ENCODE measurements around the gene EPB41L2.

EPB41L2 gene

DNA sequence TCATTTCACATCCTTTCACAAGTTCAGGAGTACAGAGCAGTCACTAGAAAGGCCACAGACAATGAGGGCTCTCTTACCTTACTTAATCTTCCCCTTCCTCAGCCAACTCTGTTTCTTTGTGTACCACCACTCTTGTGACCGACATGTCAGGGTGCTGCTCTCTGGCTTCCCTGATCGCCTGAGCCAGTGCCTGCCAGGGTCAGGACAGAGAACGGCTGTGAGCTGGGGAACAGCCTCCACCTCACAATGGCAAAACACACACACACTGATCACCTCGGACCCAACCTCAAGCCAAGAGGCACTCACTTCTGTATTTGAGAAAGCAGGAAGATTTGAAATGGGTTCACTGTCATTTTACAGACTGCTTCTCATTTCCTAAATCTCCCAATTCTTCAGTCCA is 205.0 kb downstream of the EPB41L2 start:
- no peak for DNase-seq

DNA sequence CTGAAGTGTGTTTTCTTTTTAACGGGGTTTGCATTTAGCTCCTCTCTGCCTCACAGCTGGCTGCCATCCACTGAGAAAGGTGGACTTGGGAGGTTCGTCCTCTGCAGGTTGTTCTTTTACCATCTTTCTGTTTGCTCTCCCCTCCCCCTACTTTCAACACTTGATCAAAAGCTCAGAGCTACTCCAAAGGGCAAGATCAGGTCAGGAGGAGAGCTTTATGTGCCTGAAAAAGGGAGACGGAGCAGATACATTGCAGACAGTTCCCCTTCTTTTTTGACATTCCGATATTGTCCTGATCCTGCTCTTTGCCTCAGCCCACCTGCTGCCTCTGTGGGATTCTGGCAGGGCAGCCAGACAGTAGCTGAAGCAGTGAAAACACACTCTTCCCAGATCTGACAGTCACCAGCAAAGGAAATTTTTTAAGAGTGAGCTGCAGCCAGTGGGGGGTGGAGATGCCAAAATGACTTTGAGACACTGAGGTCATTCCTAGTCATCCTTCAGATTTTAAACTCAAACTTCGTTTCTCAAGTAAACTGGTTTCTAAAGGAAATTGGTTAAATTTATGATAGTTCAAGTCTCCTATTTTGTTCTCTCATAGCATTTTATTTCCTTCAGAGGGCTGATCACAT is 209.4 kb downstream of the EPB41L2 start:
- no peak for DNase-seq

- no peak for DNase-seq
These were observed 210.0 kb downstream of the EPB41L2 start for GRCh38 chr6:130852844-130853554.

- no peak for DNase-seq
These were observed 212.0 kb downstream of the EPB41L2 start for GRCh38 chr6:130851026-130851425.

GRCh38 chr6:130849594-130849993 is 213.5 kb downstream of the EPB41L2 start:
- DNase-seq, result no peak

GRCh38 chr6:130848945-130849344 is 214.1 kb downstream of the EPB41L2 start:
- DNase-seq, result peak in 1 of 2 donors; percentile 3

- no peak for DNase-seq
These were observed 215.8 kb downstream of the EPB41L2 start for GRCh38 chr6:130847001-130847910.

DNA sequence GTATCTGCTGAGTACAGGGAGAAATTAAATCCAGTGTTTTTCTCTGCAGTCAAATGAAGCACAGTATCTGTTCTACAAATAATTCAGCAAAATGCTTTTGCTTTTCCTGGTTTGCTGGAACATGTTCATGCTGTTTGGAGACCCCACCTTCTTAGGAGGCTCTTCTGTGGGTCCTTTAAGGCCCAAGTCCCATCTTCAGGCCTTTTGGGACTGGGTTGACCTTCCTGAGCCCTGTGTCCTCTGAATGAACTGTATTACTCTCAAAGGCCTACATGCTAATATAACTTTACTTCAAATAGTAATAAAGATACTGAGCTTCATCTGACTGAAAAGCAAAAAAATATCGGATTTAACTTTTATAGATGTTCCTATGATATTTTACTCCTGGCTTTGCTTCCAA is 216.5 kb downstream of the EPB41L2 start:
- DNase-seq, result no peak

- no peak for DNase-seq
These were observed 219.3 kb downstream of the EPB41L2 start for GRCh38 chr6:130843575-130844320.

DNA sequence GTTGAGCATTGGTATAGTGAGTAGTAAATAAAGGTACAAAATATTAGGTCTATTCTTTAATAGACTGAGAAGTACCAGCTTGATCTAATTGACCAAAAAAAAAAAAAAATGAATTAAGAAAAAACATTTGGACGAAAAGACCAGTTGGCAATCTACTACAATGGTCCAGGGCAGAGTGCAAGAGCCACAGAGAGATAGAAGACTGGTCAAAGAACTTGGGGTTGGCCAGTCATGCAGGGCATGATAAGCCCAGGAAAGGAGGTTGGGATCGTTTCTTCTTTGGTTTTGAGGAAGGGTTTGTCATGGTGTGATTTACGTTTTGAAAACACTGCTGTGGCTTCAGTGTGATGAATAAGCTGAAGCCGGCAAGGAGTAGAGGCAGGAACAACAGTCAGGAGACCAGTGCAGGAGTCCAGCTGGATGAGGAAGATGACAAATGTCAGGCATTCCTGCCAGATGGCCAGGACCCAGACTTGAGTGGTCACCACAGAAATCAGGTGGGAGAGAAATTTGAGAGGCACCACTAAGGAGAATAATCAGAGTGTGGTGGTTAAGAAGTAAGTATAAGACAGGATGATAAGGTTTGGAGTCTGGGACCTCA is 221.8 kb downstream of the EPB41L2 start:
- DNase-seq, result no peak

DNA sequence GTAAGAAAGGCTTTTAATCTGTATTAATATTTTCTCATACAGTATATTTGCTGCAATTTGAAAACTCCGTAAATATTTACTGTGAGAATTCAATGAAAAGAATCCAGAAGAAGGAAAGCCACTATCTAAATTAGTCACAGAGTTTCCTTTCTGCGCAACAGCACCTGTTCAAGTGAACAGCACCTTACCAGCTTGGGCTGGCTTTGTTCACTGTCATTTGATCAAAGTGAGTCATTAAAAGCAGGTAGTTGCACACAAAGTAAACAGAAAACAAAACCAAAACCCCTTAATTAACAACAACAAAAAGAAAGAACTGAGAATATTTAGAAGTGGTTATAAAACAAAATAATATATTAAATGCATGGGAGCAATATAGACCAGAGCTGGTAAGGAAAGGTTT is 223.0 kb downstream of the EPB41L2 start:
- no peak for DNase-seq

- DNase-seq, result no peak
These were observed 223.7 kb downstream of the EPB41L2 start for GRCh38 chr6:130839379-130839778.

DNA sequence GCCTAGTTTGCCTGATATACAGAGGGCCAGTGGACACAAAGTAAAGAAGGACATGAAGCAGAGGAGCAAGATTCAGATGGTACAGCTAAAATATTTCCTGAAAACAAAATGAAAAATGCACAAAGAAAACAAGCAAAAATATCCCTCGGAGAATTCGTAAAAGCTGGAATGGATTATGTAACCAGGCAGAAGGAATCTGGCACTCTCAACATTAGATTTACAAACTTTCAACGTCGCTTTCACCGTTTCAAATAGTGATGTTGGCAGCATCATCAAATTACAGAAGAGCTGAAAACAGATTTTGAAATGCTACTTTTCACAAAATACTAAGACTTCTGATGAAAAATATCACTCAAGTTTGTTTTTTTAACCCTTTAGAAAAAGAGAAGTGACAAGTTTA is 224.1 kb downstream of the EPB41L2 start:
- DNase-seq, result no peak

DNA sequence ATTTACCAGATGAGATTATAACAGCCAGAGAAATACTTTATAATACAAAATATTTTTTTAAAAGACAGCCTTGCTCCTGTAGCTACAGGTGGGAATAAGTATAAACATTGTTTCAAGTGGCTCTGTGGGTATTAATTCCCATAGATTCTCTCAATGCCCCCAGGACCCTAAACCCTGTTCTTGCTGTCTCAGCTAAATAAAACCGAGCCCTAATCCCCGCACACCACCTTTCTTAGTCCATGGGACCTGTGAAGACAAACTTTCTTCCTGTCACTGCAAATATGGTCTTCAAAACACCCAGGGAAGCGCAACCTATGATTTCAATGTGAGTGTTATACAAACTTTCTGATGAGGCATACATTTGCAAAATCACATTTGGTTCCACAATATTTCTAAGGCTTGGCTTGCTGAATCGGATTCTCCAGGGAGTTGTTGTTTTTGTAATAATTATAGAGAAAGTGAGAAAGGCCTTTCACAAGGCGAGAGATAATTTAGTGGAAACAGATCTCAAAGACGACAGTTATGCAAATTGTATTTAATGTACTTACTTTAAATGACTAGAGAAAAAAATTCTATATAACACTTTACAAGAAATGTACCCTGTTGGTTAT is 224.7 kb downstream of the EPB41L2 start:
- no peak for DNase-seq

DNA sequence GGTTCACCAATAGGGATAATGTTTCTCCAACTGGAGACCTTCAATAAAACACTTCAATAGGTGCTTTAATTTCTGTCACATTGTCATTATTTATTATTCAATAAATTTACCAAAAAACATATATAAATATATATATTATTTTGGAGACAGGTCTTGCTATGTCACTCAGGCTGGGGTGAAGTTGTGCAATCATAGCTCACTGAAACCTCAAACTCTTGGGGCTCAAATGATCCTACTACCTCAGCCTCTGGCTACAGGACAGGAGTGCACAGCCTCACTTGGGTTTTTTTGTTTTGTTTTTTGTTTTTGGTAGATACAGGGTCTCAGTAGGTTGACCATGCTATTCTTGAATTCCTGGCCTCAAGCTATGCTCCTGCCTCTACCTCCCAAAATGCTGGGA is 226.0 kb downstream of the EPB41L2 start:
- no peak for DNase-seq

GRCh38 chr6:130836055-130836640 is 226.9 kb downstream of the EPB41L2 start:
- DNase-seq, result no peak

DNA sequence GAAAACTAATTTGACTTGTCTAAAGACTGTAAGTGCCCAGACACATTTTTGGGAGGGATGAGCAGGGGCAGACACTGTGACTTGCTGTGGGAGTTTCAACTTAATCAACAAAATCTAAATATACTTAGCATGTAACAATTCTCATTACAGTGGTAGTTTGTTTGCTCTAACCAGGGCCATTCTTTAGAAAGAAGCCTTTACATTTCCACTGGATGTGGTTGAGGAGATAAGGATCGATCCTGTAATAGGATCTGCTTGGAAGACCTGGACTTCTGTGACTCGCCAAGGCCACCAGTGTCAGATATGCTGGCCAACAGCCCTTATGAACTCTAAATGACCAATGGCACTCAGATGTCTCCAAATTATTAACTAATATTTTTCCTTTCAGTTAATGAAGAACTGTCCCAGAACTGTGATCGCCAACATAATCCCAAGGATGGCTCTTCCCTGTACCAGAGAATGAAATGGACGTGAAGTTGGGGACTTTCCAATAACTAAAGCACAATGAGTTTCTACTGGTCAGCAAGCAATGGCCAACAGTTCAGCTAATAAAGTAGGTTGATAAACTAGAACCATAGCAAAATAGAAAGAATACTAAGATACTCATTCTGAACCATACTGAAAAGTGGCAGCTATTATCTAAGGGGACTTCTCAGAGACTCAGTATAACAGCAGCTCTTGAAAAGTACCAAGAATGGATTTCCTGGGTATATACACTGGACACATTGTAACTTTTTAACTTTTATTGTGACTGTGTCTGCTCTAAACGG is 228.4 kb downstream of the EPB41L2 start:
- no peak for DNase-seq

DNA sequence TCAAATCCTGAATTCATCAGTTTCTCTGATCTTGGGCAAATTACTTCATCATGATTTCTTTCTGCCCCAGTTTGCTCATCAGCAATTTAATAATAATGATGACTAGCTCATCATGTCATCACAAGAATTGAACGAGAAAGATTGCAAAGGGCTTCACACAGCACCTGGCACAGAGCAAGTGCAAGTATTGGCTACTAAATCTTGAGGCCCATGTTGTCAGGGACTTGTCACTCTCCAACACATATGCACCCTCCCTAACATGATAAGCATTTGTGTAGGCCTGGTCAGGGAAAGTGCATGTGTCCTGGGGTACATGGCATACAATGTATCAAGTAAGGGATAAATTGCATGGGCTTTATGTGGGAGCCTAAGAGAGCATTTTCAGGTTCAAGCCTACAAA is 229.5 kb downstream of the EPB41L2 start:
- DNase-seq, result no peak

DNA sequence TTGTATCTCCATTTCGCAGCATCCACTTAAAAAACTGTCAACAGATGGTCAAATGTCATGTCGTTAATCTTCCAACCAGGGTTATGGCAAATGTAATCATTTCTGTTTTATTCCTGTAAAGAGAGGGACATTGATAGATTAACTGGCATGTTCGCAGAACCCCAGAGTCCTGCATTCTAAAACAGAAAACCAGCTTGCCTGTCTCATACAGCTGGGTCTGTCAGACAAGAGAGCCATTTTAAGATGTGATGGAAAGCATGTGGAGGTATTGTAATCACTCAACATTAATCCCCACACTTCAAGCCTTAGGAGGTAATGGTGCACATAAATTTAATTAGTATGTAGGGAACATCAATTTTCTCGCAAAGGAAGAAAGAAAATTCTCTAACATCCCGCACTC is 231.4 kb downstream of the EPB41L2 start:
- no peak for DNase-seq

GRCh38 chr6:130829333-130829910 is 233.6 kb downstream of the EPB41L2 start:
- no peak for DNase-seq
